MM.1S (cell line): ENCODE data around the gene CDH9.

Experiments
- DNase-seq: peaks from one replicate; pipeline ENCODE4 v3.0.0-alpha.2; 2015
- H2AFZ ChIP-seq: fragments of 300-600 bp; sonication (generic); 2 replicates; pipeline ENCODE4 v1.6.0; 2016; ENCODE audit warnings: antibody characterized with exemption, low read length
- H3F3A ChIP-seq: fragments of 300-600 bp; sonication (generic); 2 replicates; pipeline ENCODE4 v1.6.1; 2016; ENCODE audit warnings: mild to moderate bottlenecking, antibody characterized with exemption, low read length, moderate library complexity, mixed read lengths; ENCODE audit not compliant: insufficient read depth
- H3K27ac ChIP-seq: fragments of 300-600 bp; sonication (generic); 2 replicates; pipeline ENCODE4 v1.5.1; 2016; ENCODE audit warnings: mild to moderate bottlenecking, low read length
- H3K27me3 ChIP-seq: fragments of 300-600 bp; sonication (generic); replicated peaks from 2 replicates; pipeline ENCODE4 v1.6.0; 2016; ENCODE audit warnings: low read length; ENCODE audit not compliant: insufficient read depth
- H3K36me3 ChIP-seq: fragments of 300-600 bp; sonication (generic); replicated peaks from 2 replicates; pipeline ENCODE4 v1.6.1; 2016; ENCODE audit warnings: mild to moderate bottlenecking, low read length, mixed read lengths; ENCODE audit not compliant: insufficient read depth
- H3K4me1 ChIP-seq: fragments of 300-600 bp; sonication (generic); 2 replicates; pipeline ENCODE4 v1.6.1; 2016; ENCODE audit warnings: low read length, mixed read lengths
- H3K4me2 ChIP-seq: fragments of 300-600 bp; sonication (generic); 2 replicates; pipeline ENCODE4 v1.6.0; 2016; ENCODE audit warnings: low read depth, low read length
- H3K4me3 ChIP-seq: fragments of 300-600 bp; sonication (generic); 2 replicates; pipeline ENCODE4 v1.5.1; 2016; ENCODE audit warnings: low read length, mixed read lengths
- H3K79me2 ChIP-seq: fragments of 300-600 bp; sonication (generic); 2 replicates; pipeline ENCODE4 v1.6.1; 2016; ENCODE audit warnings: mixed run types, low read length, mixed read lengths
- H3K9ac ChIP-seq: fragments of 300-600 bp; sonication (generic); 2 replicates; pipeline ENCODE4 v1.6.1; 2016; ENCODE audit warnings: low read length, mixed read lengths
- H3K9me2 ChIP-seq: fragments of 300-600 bp; sonication (generic); replicated peaks from 2 replicates; pipeline ENCODE4 v1.6.1; 2016; ENCODE audit warnings: mild to moderate bottlenecking, low read length, mixed read lengths; ENCODE audit not compliant: insufficient read depth
- H3K9me3 ChIP-seq: fragments of 300-600 bp; sonication (generic); replicated peaks from 2 replicates; pipeline ENCODE4 v1.6.1; 2016; ENCODE audit warnings: mild to moderate bottlenecking, low read length, mixed read lengths; ENCODE audit not compliant: insufficient read depth
- H4K20me1 ChIP-seq: fragments of 300-600 bp; sonication (generic); 2 replicates; pipeline ENCODE4 v1.6.1; 2016; ENCODE audit warnings: mild to moderate bottlenecking, low read length, moderate library complexity, mixed read lengths; ENCODE audit not compliant: insufficient read depth
- EZH2 ChIP-seq: fragments of 300-600 bp; sonication (generic); optimal IDR thresholded peaks from 2 replicates; pipeline ENCODE3; 2017; ENCODE audit warnings: low read depth, mild to moderate bottlenecking, antibody characterized with exemption, low read length, mixed read lengths
- EZH2phosphoT487 ChIP-seq: fragments of 300-600 bp; sonication (generic); IDR thresholded peaks from 2 replicates; pipeline ENCODE4 v1.6.1; 2018; ENCODE audit warnings: antibody characterized with exemption, low read length
- TF ChIP-seq, protein P1 (sequence below): fragments of 300-600 bp; sonication (generic); IDR thresholded peaks from 2 replicates; pipeline ENCODE4 v1.5.1; 2016; ENCODE audit warnings: antibody characterized with exemption, low read length, mixed read lengths

Gene CDH9

DNA sequence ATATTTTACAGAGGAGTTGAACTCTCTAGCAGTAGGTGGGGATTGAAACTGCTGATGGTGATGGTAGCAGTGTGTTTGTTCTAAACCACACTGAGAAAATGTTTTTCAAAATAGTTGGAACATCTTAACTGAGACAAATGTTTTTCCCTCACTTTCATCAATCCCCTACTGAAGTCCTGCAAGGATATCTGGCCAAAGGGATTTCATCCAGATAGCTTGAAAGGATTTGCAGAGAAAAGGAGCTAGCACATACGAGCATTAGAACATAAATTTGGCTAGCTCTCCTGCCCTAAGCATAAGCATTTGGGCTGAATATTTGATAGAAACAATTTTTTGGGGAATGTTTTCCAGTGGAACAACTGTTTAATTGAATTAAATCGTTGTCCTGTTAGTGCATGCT lies 153.9 kb downstream of the CDH9 start:
- Histone ChIP-seq H3K36me3 (0 out of 2 replicates have a peak, but pooled peaks cover 2% of the 10 kb centered on the region), H3K9me2 (no peaks in the 10 kb centered on the region), H3K27ac (no peak overlapping the region), H4K20me1 (no peaks in the 10 kb centered on the region), H3K27me3 (no peaks in the 10 kb centered on the region), H3K4me3 (no peak overlapping the region), H3F3A (no peaks in the 10 kb centered on the region; the same call in 1 of the 2 replicates), H3K79me2 (peaks cover 83% of the 10 kb centered on the region), H3K9ac (no peak overlapping the region), H2AFZ (no peak overlapping the region), H3K4me1 (peaks cover 16% of the 10 kb centered on the region; the same call in 1 of the 2 replicates), H3K9me3 (no peaks in the 10 kb centered on the region), H3K4me2 (no peak overlapping the region)
- DNase-seq: no peak
- no peak for TF ChIP-seq EZH2phosphoT487
- TF ChIP-seq, protein P1, sequence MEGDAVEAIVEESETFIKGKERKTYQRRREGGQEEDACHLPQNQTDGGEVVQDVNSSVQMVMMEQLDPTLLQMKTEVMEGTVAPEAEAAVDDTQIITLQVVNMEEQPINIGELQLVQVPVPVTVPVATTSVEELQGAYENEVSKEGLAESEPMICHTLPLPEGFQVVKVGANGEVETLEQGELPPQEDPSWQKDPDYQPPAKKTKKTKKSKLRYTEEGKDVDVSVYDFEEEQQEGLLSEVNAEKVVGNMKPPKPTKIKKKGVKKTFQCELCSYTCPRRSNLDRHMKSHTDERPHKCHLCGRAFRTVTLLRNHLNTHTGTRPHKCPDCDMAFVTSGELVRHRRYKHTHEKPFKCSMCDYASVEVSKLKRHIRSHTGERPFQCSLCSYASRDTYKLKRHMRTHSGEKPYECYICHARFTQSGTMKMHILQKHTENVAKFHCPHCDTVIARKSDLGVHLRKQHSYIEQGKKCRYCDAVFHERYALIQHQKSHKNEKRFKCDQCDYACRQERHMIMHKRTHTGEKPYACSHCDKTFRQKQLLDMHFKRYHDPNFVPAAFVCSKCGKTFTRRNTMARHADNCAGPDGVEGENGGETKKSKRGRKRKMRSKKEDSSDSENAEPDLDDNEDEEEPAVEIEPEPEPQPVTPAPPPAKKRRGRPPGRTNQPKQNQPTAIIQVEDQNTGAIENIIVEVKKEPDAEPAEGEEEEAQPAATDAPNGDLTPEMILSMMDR: no peak
- no peak for TF ChIP-seq EZH2

DNA sequence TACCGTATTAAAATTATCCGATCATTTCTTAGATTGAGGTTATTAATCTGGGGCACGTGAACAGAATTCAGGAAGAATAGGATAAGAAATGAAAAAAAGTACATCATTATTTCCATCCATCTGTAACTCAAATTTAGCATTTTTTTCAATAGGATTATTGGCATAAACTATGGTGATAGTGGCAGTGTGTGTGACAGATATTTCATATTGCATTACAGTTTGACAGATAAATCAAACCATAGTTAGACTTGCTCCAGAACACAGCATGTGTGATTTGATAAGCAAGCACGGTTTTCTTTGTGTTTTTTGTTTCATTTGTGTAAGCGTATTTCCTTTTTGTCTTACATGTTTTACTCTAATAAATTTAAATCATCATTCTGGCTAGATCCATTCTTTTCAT lies 155.0 kb downstream of the CDH9 start:
- Histone ChIP-seq H3K4me1 (peaks cover 16% of the 10 kb centered on the region; the same call in 1 of the 2 replicates), H3K36me3 (0 out of 2 replicates have a peak, but pooled peaks cover 2% of the 10 kb centered on the region), H3K4me3 (no peak overlapping the region), H2AFZ (no peak overlapping the region), H3K9me3 (no peaks in the 10 kb centered on the region), H3K4me2 (peak overlapping the region; percentile 4; the same call in 1 of the 2 replicates), H3K9me2 (no peaks in the 10 kb centered on the region), H3K9ac (no peak overlapping the region), H4K20me1 (no peaks in the 10 kb centered on the region), H3K27me3 (no peaks in the 10 kb centered on the region), H3K27ac (no peak overlapping the region), H3K79me2 (peaks cover 90% of the 10 kb centered on the region), H3F3A (no peaks in the 10 kb centered on the region)
- no peak for DNase-seq
- TF ChIP-seq EZH2: no peak
- TF ChIP-seq, protein P1: no peak

DNA sequence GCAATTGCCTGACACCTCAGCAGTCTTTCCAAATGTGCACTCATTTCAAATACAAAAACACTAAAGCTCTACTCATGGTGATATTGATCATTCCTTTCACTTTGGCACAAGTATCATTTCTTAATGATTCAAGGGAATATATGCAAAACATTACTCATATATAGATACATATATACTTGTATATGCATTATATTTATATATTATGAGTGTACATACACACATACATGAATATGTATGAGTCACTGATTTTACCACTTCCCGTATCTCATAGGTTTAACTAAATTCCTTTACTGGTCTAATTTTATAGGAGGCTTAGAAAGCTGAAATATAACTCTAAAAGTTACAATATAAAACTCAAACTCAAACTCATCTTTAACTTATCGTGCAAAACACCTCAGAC lies 156.5 kb downstream of the CDH9 start:
- Histone ChIP-seq H4K20me1 (no peaks in the 10 kb centered on the region), H3K27ac (no peak overlapping the region), H3K9me3 (no peaks in the 10 kb centered on the region), H2AFZ (no peak overlapping the region), H3F3A (peaks cover 12% of the 10 kb centered on the region), H3K9ac (no peak overlapping the region), H3K27me3 (no peaks in the 10 kb centered on the region), H3K79me2 (peaks cover 88% of the 10 kb centered on the region), H3K4me1 (peaks cover 16% of the 10 kb centered on the region; the same call in 1 of the 2 replicates), H3K4me2 (0 out of 2 replicates have a peak overlapping the region, but pooled peaks have one; percentile 9), H3K9me2 (no peaks in the 10 kb centered on the region), H3K36me3 (0 out of 2 replicates have a peak, but pooled peaks cover 2% of the 10 kb centered on the region), H3K4me3 (no peak overlapping the region)
- DNase-seq: no peak
- TF ChIP-seq, protein P1: no peak
- TF ChIP-seq EZH2: no peak
- TF ChIP-seq EZH2phosphoT487: no peak
